ENCODE data around the gene RTTN. TPM values are rescaled to one million over a fixed set of nuclear protein-coding genes. Genes with fewer than 3 reads are reported as not detected.
A peak's percentile ranks its signal among the peaks of the same experiment; 100 is the strongest.

RTTN gene
- total RNA-seq, 1 donor from 2014 or later, result 9.4 TPM

GRCh38 chr18:70046207-70046606 lies 159.3 kb downstream of the RTTN start:
- intact Hi-C loops (cut with DNase I), result loop anchor here (5.0 to 10.0 kb wide), 2 partner anchors 44 to 111 kb away; no protein-coding TSS in a partner anchor
- ATAC-seq (peak; percentile 75), DNase-seq (ENCODE audit: missing footprints) (no peak)

GRCh38 chr18:70044632-70045031 lies 160.9 kb downstream of the RTTN start:
- no peak for ATAC-seq
- DNase-seq (ENCODE audit: missing footprints), result no peak
- intact Hi-C loops (cut with DNase I), result loop anchor here (5.0 to 10.0 kb wide), 2 partner anchors 42 to 110 kb away; no protein-coding TSS in a partner anchor

GRCh38 chr18:70041459-70042050 lies 163.9 kb downstream of the RTTN start:
- intact Hi-C loops (cut with DNase I), result loop anchor here (10.0 kb wide), 1 partner anchor 107 kb away; no protein-coding TSS in a partner anchor
- no peak for ATAC-seq
- DNase-seq (ENCODE audit: missing footprints), result no peak

GRCh38 chr18:70039186-70039585 lies 166.3 kb downstream of the RTTN start:
- DNase-seq (ENCODE audit: missing footprints) (no peak), ATAC-seq (no peak)
- intact Hi-C loops (cut with DNase I), result no loop called here

- peak; percentile 81 for ATAC-seq
- DNase-seq (ENCODE audit: missing footprints), result no peak
- intact Hi-C loops (cut with DNase I), result no loop called here
Observed at GRCh38 chr18:70037431-70038061, 167.9 kb downstream of the RTTN start.

- intact Hi-C loops (cut with DNase I), result no loop called here
- DNase-seq (ENCODE audit: missing footprints) (no peak), ATAC-seq (peak; percentile 26)
Observed at GRCh38 chr18:70036771-70037347, 168.6 kb downstream of the RTTN start.

GRCh38 chr18:70036168-70036567 lies 169.3 kb downstream of the RTTN start:
- intact Hi-C loops (cut with DNase I), result no loop called here
- no peak for ATAC-seq
- DNase-seq (ENCODE audit: missing footprints), result no peak

- intact Hi-C loops (cut with DNase I), result no loop called here
- ATAC-seq (no peak), DNase-seq (ENCODE audit: missing footprints) (no peak)
Observed at GRCh38 chr18:70031221-70031620, 174.3 kb downstream of the RTTN start.

- intact Hi-C loops (cut with DNase I), result no loop called here
- ATAC-seq (no peak), DNase-seq (ENCODE audit: missing footprints) (no peak)
Observed at GRCh38 chr18:70030728-70031127, 174.8 kb downstream of the RTTN start.

- ATAC-seq (no peak), DNase-seq (ENCODE audit: missing footprints) (no peak)
- intact Hi-C loops (cut with DNase I), result no loop called here
Observed at GRCh38 chr18:70029163-70029562, 176.3 kb downstream of the RTTN start.

- DNase-seq (ENCODE audit: missing footprints) (no peak), ATAC-seq (no peak)
- intact Hi-C loops (cut with DNase I), result no loop called here
Observed at GRCh38 chr18:70028734-70029133, 176.8 kb downstream of the RTTN start.

GRCh38 chr18:70028084-70028483 lies 177.4 kb downstream of the RTTN start:
- no peak for ATAC-seq
- intact Hi-C loops (cut with DNase I), result no loop called here
- DNase-seq (ENCODE audit: missing footprints), result no peak

GRCh38 chr18:70025580-70025979 lies 179.9 kb downstream of the RTTN start:
- intact Hi-C loops (cut with DNase I), result no loop called here
- no peak for DNase-seq (ENCODE audit: missing footprints)
- no peak for ATAC-seq

- intact Hi-C loops (cut with DNase I), result no loop called here
Observed at GRCh38 chr18:70024829-70025228, 180.7 kb downstream of the RTTN start.

GRCh38 chr18:70024093-70024492 lies 181.4 kb downstream of the RTTN start:
- intact Hi-C loops (cut with DNase I), result no loop called here
- ATAC-seq, result no peak
- no peak for DNase-seq (ENCODE audit: missing footprints)

More at GRCh38 chr18:70024829-70025228, 180.7 kb downstream of the RTTN start:
- ATAC-seq, result no peak
- no peak for DNase-seq (ENCODE audit: missing footprints)

GRCh38 chr18:70022636-70023035 lies 182.9 kb downstream of the RTTN start:
- no peak for ATAC-seq
- intact Hi-C loops (cut with DNase I), result no loop called here
- no peak for DNase-seq (ENCODE audit: missing footprints)

GRCh38 chr18:70021498-70021897 lies 184.0 kb downstream of the RTTN start:
- no peak for DNase-seq (ENCODE audit: missing footprints)
- intact Hi-C loops (cut with DNase I), result no loop called here
- ATAC-seq, result no peak

GRCh38 chr18:70021043-70021442 lies 184.4 kb downstream of the RTTN start:
- ATAC-seq, result no peak
- intact Hi-C loops (cut with DNase I), result no loop called here
- no peak for DNase-seq (ENCODE audit: missing footprints)

- ATAC-seq (no peak), DNase-seq (ENCODE audit: missing footprints) (no peak)
- intact Hi-C loops (cut with DNase I), result no loop called here
Observed at GRCh38 chr18:70019991-70020390, 185.5 kb downstream of the RTTN start.

GRCh38 chr18:70019136-70019535 lies 186.4 kb downstream of the RTTN start:
- ATAC-seq, result no peak
- intact Hi-C loops (cut with DNase I), result no loop called here

More at GRCh38 chr18:70019136-70019535, 186.4 kb downstream of the RTTN start:
- DNase-seq (ENCODE audit: missing footprints), result no peak
